GM21529 (cell line): ENCODE data around the gene CCDC124.
"Not testable (repeated sequence)": the region's sequence is repeated elsewhere in the genome, so short reads cannot be mapped to it uniquely, and the experiment has no call there.

ENCODE experiments used
- ATAC-seq: cut with Tn5 transposase; IDR thresholded peaks from one replicate; pipeline ENCODE4 v1.9.1; 2021; ENCODE audit not compliant: unreplicated experiment

The CCDC124 gene

GRCh38 chr19:17977488-17977887, 44.7 kb downstream of the CCDC124 start:
- ATAC-seq, result no peak

- no peak for ATAC-seq
Observed at GRCh38 chr19:17981611-17982010, 48.8 kb downstream of the CCDC124 start.

DNA sequence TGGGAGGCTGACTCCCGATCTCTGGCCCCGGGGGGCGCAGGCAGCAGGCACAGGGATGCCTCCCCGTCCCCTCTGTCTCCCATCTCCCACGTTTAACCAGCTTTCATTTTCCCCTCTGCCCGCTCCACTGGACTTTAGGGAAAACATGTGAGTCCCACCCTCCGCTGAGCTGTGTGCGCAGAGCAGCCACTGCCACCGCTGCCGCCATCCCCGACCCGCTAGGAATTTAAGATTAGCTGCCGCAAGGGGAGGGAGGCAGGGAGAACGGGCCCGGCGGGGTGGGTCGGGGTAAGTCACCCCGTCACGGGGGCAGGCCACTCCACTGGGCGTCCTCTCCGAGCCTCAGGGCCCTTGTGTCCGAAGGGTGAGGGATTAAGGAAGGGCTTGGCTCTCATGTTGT, 49.6 kb downstream of the CCDC124 start:
- ATAC-seq, result no peak

- ATAC-seq, result no peak
Observed at GRCh38 chr19:17985037-17985818, 52.4 kb downstream of the CCDC124 start.

- not testable (repeated sequence) for ATAC-seq
Observed at GRCh38 chr19:17986569-17986968, 53.8 kb downstream of the CCDC124 start.

DNA sequence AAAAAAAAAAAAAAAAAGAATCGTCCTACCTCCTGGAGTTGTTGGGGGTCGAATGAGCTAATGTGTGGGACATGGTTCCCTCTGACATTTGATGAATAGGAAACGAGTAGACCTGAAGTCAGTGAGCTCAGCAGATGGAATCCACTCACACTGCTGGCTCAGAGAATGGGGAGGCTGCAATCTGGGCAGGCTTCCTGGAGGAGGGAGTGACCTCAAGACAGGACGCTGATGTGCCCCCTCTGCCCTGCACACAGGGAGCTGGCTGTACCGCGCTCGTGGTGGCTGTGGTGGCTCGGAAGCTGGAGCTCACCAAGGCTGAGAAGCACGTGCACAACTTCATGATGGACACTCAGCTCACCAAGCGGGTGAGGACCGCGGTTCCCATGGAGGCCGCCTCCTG, 55.3 kb downstream of the CCDC124 start:
- no peak for ATAC-seq

DNA sequence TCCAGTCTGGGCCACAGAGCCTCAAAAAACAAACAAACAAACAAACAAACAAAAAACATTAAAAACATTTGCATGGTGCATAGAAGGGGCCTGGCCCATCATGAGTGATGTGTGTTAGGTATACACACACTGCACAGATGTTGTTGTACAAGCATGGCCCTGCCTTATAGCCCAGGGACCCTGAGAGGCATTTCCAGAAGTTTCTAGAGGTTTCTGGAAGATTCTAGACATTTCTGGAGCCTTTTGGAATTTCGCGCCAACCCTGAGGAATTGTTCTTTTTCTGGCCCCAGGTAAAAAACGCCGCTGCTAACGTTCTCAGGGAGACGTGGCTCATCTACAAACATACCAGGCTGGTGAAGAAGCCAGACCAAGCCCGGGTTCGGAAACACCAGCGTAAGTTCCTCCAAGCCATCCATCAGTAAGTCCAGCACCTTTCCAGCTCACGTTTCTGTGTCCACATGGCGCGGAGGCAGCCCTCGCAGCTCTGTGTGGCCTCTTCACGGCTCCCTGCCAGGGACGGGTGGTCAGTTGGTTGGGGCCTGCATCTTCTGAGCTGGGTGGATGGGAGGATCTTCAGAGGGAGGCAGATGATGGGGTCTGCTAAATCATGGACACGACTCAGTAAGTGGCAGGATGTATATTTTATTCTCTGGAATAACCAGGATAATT, 56.7 kb downstream of the CCDC124 start:
- no peak for ATAC-seq

GRCh38 chr19:17993076-17993813, 60.4 kb downstream of the CCDC124 start:
- no peak for ATAC-seq
